Mammary epithelial cell (primary cell): ENCODE results near the gene ANXA8L1.
"Not testable (repeated sequence)": the region's sequence is repeated elsewhere in the genome, so short reads cannot be mapped to it uniquely, and the experiment has no call there.

Experiments used
- EZH2 ChIP-seq: IDR thresholded peaks from 2 replicates; pipeline ENCODE4 v1.6.1; 2012; ENCODE audit warnings: low read length, inconsistent platforms, borderline replicate concordance
- TF ChIP-seq, protein P1 (sequence below), 2 donors: IDR thresholded peaks in 1 of 2; conservative IDR thresholded peaks in 1 of 2; 2 replicates each; pipeline ENCODE4 v1.5.1; 2011 to 2012; ENCODE audit warnings: inconsistent platforms in 2 of 2, low read length in 2 of 2, mild to moderate bottlenecking in 2 of 2, control low read depth in 1 of 2, low read depth in 1 of 2; ENCODE audit not compliant: insufficient read depth in 1 of 2; ENCODE audit errors: extremely low read depth in 1 of 2

DNA sequence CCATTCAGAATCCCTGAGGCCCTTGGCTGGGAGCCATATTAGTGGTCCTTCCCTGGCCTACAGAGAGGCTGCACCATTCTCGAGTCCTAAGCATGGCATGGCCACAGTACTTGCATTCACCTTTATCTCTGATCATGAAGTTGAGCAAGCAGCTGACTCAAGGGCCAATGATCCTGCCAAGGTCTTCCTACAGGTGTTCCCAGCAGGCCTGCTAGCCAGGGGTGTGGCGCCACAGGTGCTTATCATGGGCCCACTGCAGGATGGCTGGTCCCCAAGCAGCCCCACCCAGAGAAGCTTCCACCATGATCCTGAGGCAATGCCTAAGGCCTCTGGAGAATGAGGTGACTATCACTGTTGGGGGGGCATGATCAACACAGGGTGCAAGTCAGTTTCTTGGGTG lies 48.0 kb downstream of the ANXA8L1 start:
- not testable (repeated sequence) for TF ChIP-seq EZH2
- TF ChIP-seq, protein P1, sequence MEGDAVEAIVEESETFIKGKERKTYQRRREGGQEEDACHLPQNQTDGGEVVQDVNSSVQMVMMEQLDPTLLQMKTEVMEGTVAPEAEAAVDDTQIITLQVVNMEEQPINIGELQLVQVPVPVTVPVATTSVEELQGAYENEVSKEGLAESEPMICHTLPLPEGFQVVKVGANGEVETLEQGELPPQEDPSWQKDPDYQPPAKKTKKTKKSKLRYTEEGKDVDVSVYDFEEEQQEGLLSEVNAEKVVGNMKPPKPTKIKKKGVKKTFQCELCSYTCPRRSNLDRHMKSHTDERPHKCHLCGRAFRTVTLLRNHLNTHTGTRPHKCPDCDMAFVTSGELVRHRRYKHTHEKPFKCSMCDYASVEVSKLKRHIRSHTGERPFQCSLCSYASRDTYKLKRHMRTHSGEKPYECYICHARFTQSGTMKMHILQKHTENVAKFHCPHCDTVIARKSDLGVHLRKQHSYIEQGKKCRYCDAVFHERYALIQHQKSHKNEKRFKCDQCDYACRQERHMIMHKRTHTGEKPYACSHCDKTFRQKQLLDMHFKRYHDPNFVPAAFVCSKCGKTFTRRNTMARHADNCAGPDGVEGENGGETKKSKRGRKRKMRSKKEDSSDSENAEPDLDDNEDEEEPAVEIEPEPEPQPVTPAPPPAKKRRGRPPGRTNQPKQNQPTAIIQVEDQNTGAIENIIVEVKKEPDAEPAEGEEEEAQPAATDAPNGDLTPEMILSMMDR (conservative IDR thresholded peaks at IDR 0.05 in 1 of 2, IDR thresholded peaks at IDR 0.05 in 1 of 2; ENCODE audit: extremely low read depth in 1 of 2, insufficient read depth in 1 of 2, low read depth in 1 of 2, low read length in 2 of 2), result not testable (repeated sequence)
